Endodermal cell (in vitro differentiated cells): ENCODE results near the gene EFCAB11. TPM values are rescaled to one million over a fixed set of nuclear protein-coding genes. Genes with fewer than 3 reads are reported as not detected.

Experiments
- DNase-seq: peaks from one replicate; pipeline ENCODE4 v3.0.0-alpha.2; 2017
- H3K27ac ChIP-seq: 2 replicates; pipeline ENCODE4 v1.5.1; 2013; ENCODE audit warnings: mild to moderate bottlenecking, low read depth, low read length, moderate library complexity
- H3K27me3 ChIP-seq: 2 replicates; pipeline ENCODE4 v1.6.1; 2013; ENCODE audit warnings: mild to moderate bottlenecking, low read length, moderate library complexity; ENCODE audit not compliant: insufficient read depth, control insufficient read depth, poor library complexity, severe bottlenecking
- H3K36me3 ChIP-seq: 2 replicates; pipeline ENCODE4 v1.7.0; 2013; ENCODE audit warnings: mild to moderate bottlenecking, low read length, moderate library complexity; ENCODE audit not compliant: control insufficient read depth, insufficient read depth
- H3K4me1 ChIP-seq: one replicate; pipeline ENCODE4 v1.7.0; 2013; ENCODE audit warnings: low read length; ENCODE audit not compliant: control insufficient read depth, insufficient read depth
- H3K4me3 ChIP-seq: 2 replicates; pipeline ENCODE4 v1.5.1; 2013; ENCODE audit warnings: mild to moderate bottlenecking, low read length, moderate library complexity
- H3K9ac ChIP-seq: 2 replicates; pipeline ENCODE4 v1.6.1; 2013; ENCODE audit warnings: mild to moderate bottlenecking, low read length, moderate library complexity; ENCODE audit not compliant: poor library complexity, severe bottlenecking; ENCODE audit errors: extremely low read depth
- H3K9me3 ChIP-seq: 2 replicates; pipeline ENCODE4 v1.6.1; 2013; ENCODE audit warnings: mild to moderate bottlenecking, low read length, moderate library complexity; ENCODE audit not compliant: control insufficient read depth
- H3K27ac Mint-ChIP-seq: 2 replicates; pipeline ENCODE4 v1.8.0; 2020; ENCODE audit warnings: mixed read lengths
- H3K27me3 Mint-ChIP-seq: 2 replicates; pipeline ENCODE4 v1.8.0; 2021; ENCODE audit warnings: mild to moderate bottlenecking, mixed read lengths; ENCODE audit not compliant: insufficient read depth
- H3K36me3 Mint-ChIP-seq: 2 replicates; pipeline ENCODE4 v1.8.0; 2020; ENCODE audit warnings: low read depth, mixed read lengths
- H3K4me1 Mint-ChIP-seq: 2 replicates; pipeline ENCODE4 v1.8.0; 2020; ENCODE audit warnings: mixed read lengths
- H3K4me3 Mint-ChIP-seq: 2 replicates; pipeline ENCODE4 v1.8.0; 2020; ENCODE audit warnings: mild to moderate bottlenecking, moderate library complexity, mixed read lengths
- H3K9me3 Mint-ChIP-seq: 2 replicates; pipeline ENCODE4 v1.8.0; 2020; ENCODE audit warnings: mild to moderate bottlenecking, mixed read lengths
- CTCF ChIP-seq: fragments of 200-600 bp; sonication (generic); conservative IDR thresholded peaks from 2 replicates; pipeline ENCODE4 v1.5.0; 2021; ENCODE audit warnings: antibody characterized with exemption, mild to moderate bottlenecking
- WGBS, 2 experiments: methylation state at CpG; one replicate each; pipeline versions ENCODE4 v1.1.5 to v1.1.7; 2013; ENCODE audit warnings: missing lambda C conversion rate in 2 of 2, mixed read lengths in 1 of 2; ENCODE audit not compliant: insufficient coverage in 1 of 2, insufficient read length in 1 of 2; 5-methylcytosine and 5-hydroxymethylcytosine counted together
- total RNA-seq, 2 donors: library from RNA; stranded (reverse); fragmentation: NEBNext Ultra II Directional in 1 of 2; extraction: Animal tissue kit (Norgen Biotek cat#: 25700) in 1 of 2; gene quantifications; 2 replicates in 1 of 2; 3 replicates in 1 of 2; pipeline ENCODE4 v1.2.1, GENCODE V29; 2021

The EFCAB11 gene
- total RNA-seq, 2 donors from 2014 or later: 23.8 to 47.6 TPM

DNA sequence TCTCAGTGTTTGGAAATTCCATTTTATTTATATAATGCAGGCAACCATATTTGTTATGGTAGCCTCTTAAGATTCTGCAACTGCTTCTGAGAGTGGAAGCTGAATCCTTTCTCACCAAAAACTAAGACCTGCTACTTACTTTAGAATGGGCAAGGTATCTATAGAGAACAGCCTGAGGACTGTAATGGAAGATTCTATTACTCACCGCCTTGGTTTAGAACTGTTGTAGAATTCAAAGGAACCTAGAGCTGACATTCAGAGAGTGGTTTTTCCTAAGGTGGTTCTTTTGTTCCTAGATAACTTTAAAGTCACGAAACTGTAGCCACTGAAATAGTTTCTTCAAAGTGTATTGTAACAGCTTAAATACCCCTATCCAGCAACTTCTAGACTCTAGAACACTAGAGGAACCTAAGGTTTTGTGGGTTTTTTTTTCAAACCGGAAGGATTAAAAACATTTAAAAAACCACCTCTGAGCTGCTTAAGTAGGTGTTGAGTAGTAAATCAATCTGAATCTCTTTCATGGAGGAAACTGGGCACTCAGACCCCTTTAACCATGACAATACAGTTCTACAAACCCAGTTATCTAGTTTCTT lies 5.4 kb upstream of the EFCAB11 start:
- whole genome bisulfite sequencing, 2 experiments: 89 to 100% methylated on average over 1 to 2 of the region's 3 CpGs
- Histone ChIP-seq H3K27me3 (no peaks in the 10 kb centered on the region), H3K9me3 (peaks cover 15% of the 10 kb centered on the region), H3K36me3 (peaks cover 51% of the 10 kb centered on the region), H3K27ac (no peak overlapping the region), H3K4me1 (peaks cover 8% of the 10 kb centered on the region), H3K4me3 (no peak overlapping the region), H3K9ac (no peak overlapping the region)
- no peaks in the 10 kb centered on the region for H3K9me3 Mint-ChIP-seq
- no peak overlapping the region for H3K4me3 Mint-ChIP-seq
- peaks cover 37% of the 10 kb centered on the region for H3K4me1 Mint-ChIP-seq
- DNase-seq: no peak
- no peaks in the 10 kb centered on the region for H3K27me3 Mint-ChIP-seq
- H3K36me3 Mint-ChIP-seq: peaks cover 40% of the 10 kb centered on the region
- no peak overlapping the region for H3K27ac Mint-ChIP-seq
- no peak for TF ChIP-seq CTCF

DNA sequence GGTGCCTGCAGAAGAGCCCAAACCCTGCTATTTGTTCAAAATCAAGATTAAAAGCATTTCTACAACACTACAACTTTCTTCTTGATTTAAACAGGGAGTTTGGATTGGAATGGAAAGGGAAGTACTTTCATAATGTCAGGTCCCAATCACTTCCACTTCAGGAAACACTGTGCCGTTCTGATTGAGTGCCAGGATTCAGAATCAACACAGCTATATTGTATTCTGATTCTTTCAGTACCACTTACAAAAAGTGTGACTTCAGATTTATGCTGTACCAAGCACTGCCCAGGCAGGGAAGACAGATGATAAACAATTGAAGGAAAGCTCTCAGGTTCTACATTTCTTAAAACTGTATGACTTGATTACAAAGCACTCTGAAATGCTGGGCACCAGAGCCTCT lies 4.4 kb upstream of the EFCAB11 start:
- Mint-ChIP-seq H3K9me3 (no peaks in the 10 kb centered on the region), H3K27ac (no peak overlapping the region), H3K36me3 (peaks cover 32% of the 10 kb centered on the region), H3K4me1 (peaks cover 37% of the 10 kb centered on the region), H3K27me3 (no peaks in the 10 kb centered on the region), H3K4me3 (no peak overlapping the region)
- 100% methylated on average over 1 of the region's 1 CpG for WGBS, 2 experiments
- no peaks in the 10 kb centered on the region for H3K27me3 ChIP-seq
- no peak overlapping the region for H3K27ac ChIP-seq
- peaks cover 8% of the 10 kb centered on the region for H3K4me1 ChIP-seq
- no peak for DNase-seq
- peaks cover 41% of the 10 kb centered on the region for H3K36me3 ChIP-seq
- H3K4me3 ChIP-seq: no peak overlapping the region
- no peak for TF ChIP-seq CTCF
- H3K9me3 ChIP-seq: peaks cover 15% of the 10 kb centered on the region
- H3K9ac ChIP-seq: no peak overlapping the region

DNA sequence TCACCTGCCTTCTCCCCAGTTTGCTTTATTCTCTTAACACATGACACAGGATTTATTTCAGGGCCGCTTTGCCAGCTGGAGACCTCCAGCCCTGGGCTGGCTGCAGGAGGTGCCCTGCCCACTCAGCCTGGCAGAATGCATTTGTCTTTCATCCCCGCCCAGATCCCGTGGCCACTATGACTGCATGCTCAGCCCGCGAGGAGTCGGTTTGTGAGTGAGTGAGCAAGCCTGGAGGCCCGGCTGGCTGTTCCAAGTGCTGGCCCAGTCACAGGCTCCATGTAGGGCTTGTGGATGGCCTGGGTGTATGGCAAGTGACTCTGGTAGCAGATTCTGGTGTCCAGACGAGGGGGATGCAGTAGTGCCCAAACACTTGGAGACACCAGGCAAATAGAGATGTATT lies 3.3 kb upstream of the EFCAB11 start:
- Histone ChIP-seq H3K9me3 (peaks cover 15% of the 10 kb centered on the region), H3K36me3 (peaks cover 30% of the 10 kb centered on the region), H3K27ac (no peak overlapping the region), H3K4me1 (peaks cover 11% of the 10 kb centered on the region), H3K9ac (no peak overlapping the region), H3K27me3 (no peaks in the 10 kb centered on the region), H3K4me3 (peak overlapping the region; percentile 90)
- Mint-ChIP-seq H3K27me3 (no peaks in the 10 kb centered on the region), H3K36me3 (peaks cover 21% of the 10 kb centered on the region), H3K4me1 (peaks cover 42% of the 10 kb centered on the region), H3K4me3 (peak overlapping the region; percentile 90), H3K27ac (no peak overlapping the region), H3K9me3 (no peaks in the 10 kb centered on the region)
- peak; percentile 49 for DNase-seq
- 83 to 95% methylated on average over 1 to 8 of the region's 8 CpGs for WGBS, 2 experiments
- no peak for TF ChIP-seq CTCF
